HepG2 (cell line): ENCODE measurements around the gene TUBB2B. TPM values are rescaled to one million over a fixed set of nuclear protein-coding genes. Genes with fewer than 3 reads are reported as not detected.

Experiments
- ATM ChIP-seq: fragments of 450-650 bp; IDR thresholded peaks from 2 replicates; pipeline ENCODE4 v1.7.1; 2017; ENCODE audit warnings: mild to moderate bottlenecking, borderline replicate concordance
- HCFC1 ChIP-seq: fragments of 150-350 bp; IDR thresholded peaks from 2 replicates; pipeline ENCODE4 v1.6.1; 2014; ENCODE audit warnings: low read depth, low read length
- KLF12 ChIP-seq: sonication (generic); formaldehyde crosslinking; IDR thresholded peaks from 2 replicates; pipeline ENCODE4 v1.4.0; 2020; ENCODE audit warnings: missing genetic modification reagents, borderline replicate concordance
- MED13 ChIP-seq: sonication (generic); formaldehyde crosslinking; IDR thresholded peaks from 2 replicates; pipeline ENCODE4 v1.5.0; 2020; ENCODE audit warnings: missing genetic modification reagents
- MTERF4 ChIP-seq: sonication (generic); formaldehyde crosslinking; IDR thresholded peaks from 2 replicates; pipeline ENCODE4 v1.8.0; 2023; ENCODE audit warnings: mild to moderate bottlenecking, missing genetic modification reagents
- MTF1 ChIP-seq: sonication (generic); formaldehyde crosslinking; IDR thresholded peaks from 2 replicates; pipeline ENCODE4 v1.5.0; 2020; ENCODE audit warnings: missing genetic modification reagents
- PCBP1 ChIP-seq: fragments of 200-400 bp; formaldehyde crosslinking; IDR thresholded peaks from 2 replicates; pipeline ENCODE4 v1.6.1; 2017; ENCODE audit warnings: mild to moderate bottlenecking, low read depth, low read length, borderline replicate concordance
- SMAD3 ChIP-seq: sonication (generic); formaldehyde crosslinking; IDR thresholded peaks from 2 replicates; pipeline ENCODE4 v1.4.0; 2020; ENCODE audit warnings: missing genetic modification reagents
- SPEN ChIP-seq: sonication (generic); formaldehyde crosslinking; IDR thresholded peaks from 2 replicates; pipeline ENCODE4 v1.5.1; 2020; ENCODE audit warnings: low read depth, mild to moderate bottlenecking, missing genetic modification reagents
- TOPORS ChIP-seq: sonication (generic); formaldehyde crosslinking; IDR thresholded peaks from 2 replicates; pipeline ENCODE4 v1.8.0; 2023; ENCODE audit warnings: mild to moderate bottlenecking, missing genetic modification reagents
- YY1 ChIP-seq: IDR thresholded peaks from 2 replicates; pipeline ENCODE4 v1.6.1; 2011; ENCODE audit warnings: low read length, low read depth, moderate library complexity, mild to moderate bottlenecking; ENCODE audit not compliant: insufficient read depth, insufficient replicate concordance
- ZBTB14 ChIP-seq: sonication (generic); formaldehyde crosslinking; IDR thresholded peaks from 2 replicates; pipeline ENCODE4 v1.4.0; 2020; ENCODE audit warnings: missing genetic modification reagents
- ZBTB44 ChIP-seq: sonication (generic); formaldehyde crosslinking; IDR thresholded peaks from 2 replicates; pipeline ENCODE4 v1.4.0; 2020; ENCODE audit warnings: missing genetic modification reagents
- ZFP90 ChIP-seq: sonication (generic); formaldehyde crosslinking; IDR thresholded peaks from 2 replicates; pipeline ENCODE4 v1.8.0; 2022; ENCODE audit warnings: missing genetic modification reagents, mild to moderate bottlenecking, inconsistent platforms, borderline replicate concordance
- ZMAT3 ChIP-seq: sonication (generic); formaldehyde crosslinking; conservative IDR thresholded peaks from 2 replicates; pipeline ENCODE4 v1.7.0; 2021; ENCODE audit warnings: missing genetic modification reagents
- ZNF326 ChIP-seq: sonication (generic); formaldehyde crosslinking; IDR thresholded peaks from 2 replicates; pipeline ENCODE4 v1.4.0; 2020; ENCODE audit warnings: missing genetic modification reagents, borderline replicate concordance
- ZNF382 ChIP-seq: sonication (generic); formaldehyde crosslinking; IDR thresholded peaks from 2 replicates; pipeline ENCODE4 v1.5.0; 2020; ENCODE audit warnings: missing genetic modification reagents, mild to moderate bottlenecking, borderline replicate concordance
- ZNF724P ChIP-seq: sonication (generic); formaldehyde crosslinking; IDR thresholded peaks from 2 replicates; pipeline ENCODE4 v1.8.0; 2022; ENCODE audit warnings: missing genetic modification reagents, borderline replicate concordance
- ZNF782 ChIP-seq: sonication (generic); formaldehyde crosslinking; IDR thresholded peaks from 2 replicates; pipeline ENCODE4 v1.4.0; 2020; ENCODE audit warnings: missing genetic modification reagents, mild to moderate bottlenecking, borderline replicate concordance
- polyA plus RNA-seq, 8 experiments: library from polyadenylated mRNA; depleted of rRNA in 3 of 8; stranded (reverse) in 7 of 8; unstranded in 1 of 8; fragments of >200 nt; fragmentation: Illumina TruSeq in 4 of 8; extraction: Trizol in 4 of 8; gene quantifications; 2 replicates each; pipeline versions ENCODE4 v1.2.1 to v1.2.3, GENCODE V29; 2011 to 2016; ENCODE audit warnings: low read depth in 4 of 8, missing spikeins in 1 of 8, mixed read lengths in 1 of 8; ENCODE audit not compliant: insufficient read depth in 1 of 8
- total RNA-seq, 5 experiments: library from RNA; depleted of rRNA; stranded (reverse); fragments of >200 nt; fragmentation: Illumina TruSeq; extraction: Trizol; gene quantifications; 2 replicates each; pipeline ENCODE4 v1.2.3, GENCODE V29; 2016; ENCODE audit warnings: low read depth in 1 of 5
- TF ChIP-seq, protein P1 (sequence below): sonication (generic); formaldehyde crosslinking; IDR thresholded peaks from 2 replicates; pipeline ENCODE4 v1.8.1; 2023; ENCODE audit warnings: missing genetic modification reagents, mild to moderate bottlenecking, borderline replicate concordance
- TF ChIP-seq, protein P2 (sequence below): sonication (generic); formaldehyde crosslinking; IDR thresholded peaks from 2 replicates; pipeline ENCODE4 v1.4.0; 2020; ENCODE audit warnings: missing genetic modification reagents
- TF ChIP-seq, protein P3 (sequence below): IDR thresholded peaks from 2 replicates; pipeline ENCODE4 v1.6.1; 2018; ENCODE audit warnings: missing genetic modification reagents

The TUBB2B gene
- total and polyA plus RNA-seq, 2 of the 13 experiments (the other 11 are each of a cell fraction or from before 2014, with no cell fraction given) = 10.3 to 23.6 TPM

GRCh38 chr6:3247255-3248146 is 20.0 kb upstream of the TUBB2B start (continued):
- TF ChIP-seq ZBTB14 = no peak
- TF ChIP-seq ZNF782 (CRISPR knock-in tag) = no peak
- 0 out of 2 replicates have a peak, but pooled peaks have one; percentile 62 for TF ChIP-seq ZFP90 (CRISPR knock-in tag)
- TF ChIP-seq MTERF4 = no peak
- TF ChIP-seq ZNF326 (CRISPR knock-in tag) = no peak
- no peak for TF ChIP-seq ZNF382
- no peak for TF ChIP-seq HCFC1
- TF ChIP-seq KLF12 (CRISPR knock-in tag) = 0 out of 2 replicates have a peak, but pooled peaks have one; percentile 46
- peak; percentile 39 for TF ChIP-seq YY1
- TF ChIP-seq, protein P1, sequence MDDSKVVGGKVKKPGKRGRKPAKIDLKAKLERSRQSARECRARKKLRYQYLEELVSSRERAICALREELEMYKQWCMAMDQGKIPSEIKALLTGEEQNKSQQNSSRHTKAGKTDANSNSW (CRISPR knock-in tag) = no peak
- no peak for TF ChIP-seq MTF1 (CRISPR knock-in tag)
- no peak for TF ChIP-seq TOPORS (CRISPR knock-in tag)
- no peak for TF ChIP-seq ZBTB44 (CRISPR knock-in tag)
- no peak for TF ChIP-seq PCBP1
- TF ChIP-seq, protein P2, sequence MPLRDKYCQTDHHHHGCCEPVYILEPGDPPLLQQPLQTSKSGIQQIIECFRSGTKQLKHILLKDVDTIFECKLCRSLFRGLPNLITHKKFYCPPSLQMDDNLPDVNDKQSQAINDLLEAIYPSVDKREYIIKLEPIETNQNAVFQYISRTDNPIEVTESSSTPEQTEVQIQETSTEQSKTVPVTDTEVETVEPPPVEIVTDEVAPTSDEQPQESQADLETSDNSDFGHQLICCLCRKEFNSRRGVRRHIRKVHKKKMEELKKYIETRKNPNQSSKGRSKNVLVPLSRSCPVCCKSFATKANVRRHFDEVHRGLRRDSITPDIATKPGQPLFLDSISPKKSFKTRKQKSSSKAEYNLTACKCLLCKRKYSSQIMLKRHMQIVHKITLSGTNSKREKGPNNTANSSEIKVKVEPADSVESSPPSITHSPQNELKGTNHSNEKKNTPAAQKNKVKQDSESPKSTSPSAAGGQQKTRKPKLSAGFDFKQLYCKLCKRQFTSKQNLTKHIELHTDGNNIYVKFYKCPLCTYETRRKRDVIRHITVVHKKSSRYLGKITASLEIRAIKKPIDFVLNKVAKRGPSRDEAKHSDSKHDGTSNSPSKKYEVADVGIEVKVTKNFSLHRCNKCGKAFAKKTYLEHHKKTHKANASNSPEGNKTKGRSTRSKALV = 0 out of 2 replicates have a peak, but pooled peaks have one; percentile 22
- TF ChIP-seq, protein P3, sequence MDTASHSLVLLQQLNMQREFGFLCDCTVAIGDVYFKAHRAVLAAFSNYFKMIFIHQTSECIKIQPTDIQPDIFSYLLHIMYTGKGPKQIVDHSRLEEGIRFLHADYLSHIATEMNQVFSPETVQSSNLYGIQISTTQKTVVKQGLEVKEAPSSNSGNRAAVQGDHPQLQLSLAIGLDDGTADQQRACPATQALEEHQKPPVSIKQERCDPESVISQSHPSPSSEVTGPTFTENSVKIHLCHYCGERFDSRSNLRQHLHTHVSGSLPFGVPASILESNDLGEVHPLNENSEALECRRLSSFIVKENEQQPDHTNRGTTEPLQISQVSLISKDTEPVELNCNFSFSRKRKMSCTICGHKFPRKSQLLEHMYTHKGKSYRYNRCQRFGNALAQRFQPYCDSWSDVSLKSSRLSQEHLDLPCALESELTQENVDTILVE = no peak
- TF ChIP-seq ZMAT3 (CRISPR knock-in tag) = no peak; the same call in 1 of the 2 replicates
- TF ChIP-seq ZNF724P (CRISPR knock-in tag) = no peak
- TF ChIP-seq MED13 = 0 out of 2 replicates have a peak, but pooled peaks have one; percentile 45
- TF ChIP-seq SMAD3 = peak; percentile 42; the same call in 1 of the 2 replicates
- no peak for TF ChIP-seq ATM
- TF ChIP-seq SPEN (CRISPR knock-in tag) = no peak
